Measurements from ENCODE around the gene C4orf50.

C4orf50 gene

GRCh38 chr4:5866841-5867813 lies 151.1 kb downstream of the C4orf50 start:
- ATAC-seq (ENCODE audit: insufficient read depth, low read depth) (no peak), DNase-seq (no peak)
- TF ChIP-seq CTCF (IDR thresholded peaks at IDR 0.05; ENCODE audit: borderline replicate concordance, extremely low read depth, low read length, poor library complexity, severe bottlenecking) (no peak), EZH2 (IDR thresholded peaks at IDR 0.05; ENCODE audit: borderline replicate concordance, low read depth, low read length, severe bottlenecking) (no peak)
- no peaks in the 10 kb centered on the region for H3K36me3 ChIP-seq (ENCODE audit: insufficient read depth, low read length)
- H3K4me3 ChIP-seq (ENCODE audit: low read depth in 1 of 2, low read length in 2 of 2) = no peak overlapping the region
- H3K4me2 ChIP-seq (ENCODE audit: insufficient read depth, low read length) = no peak overlapping the region
- H3K9me3 ChIP-seq (ENCODE audit: insufficient read depth, low read length, severe bottlenecking) = no peaks in the 10 kb centered on the region
- H2AFZ ChIP-seq (ENCODE audit: low read depth, low read length) = no peak overlapping the region
- H3K27me3 ChIP-seq (ENCODE audit: insufficient read depth, low read length, poor library complexity) = no peaks in the 10 kb centered on the region
- peaks cover 14% of the 10 kb centered on the region for H3K4me1 ChIP-seq (ENCODE audit: insufficient read depth, low read length)
- no peak overlapping the region for H3K27ac ChIP-seq (ENCODE audit: low read length)
- H4K20me1 ChIP-seq (ENCODE audit: insufficient read depth, low read length) = peaks cover 3% of the 10 kb centered on the region; the same call in 1 of the 2 replicates
- H3K9ac ChIP-seq (ENCODE audit: low read depth, low read length) = no peak overlapping the region
- H3K79me2 ChIP-seq (ENCODE audit: insufficient read depth, low read length) = no peaks in the 10 kb centered on the region

- H2AFZ ChIP-seq (ENCODE audit: low read depth, low read length) = no peak overlapping the region
- ATAC-seq (ENCODE audit: insufficient read depth, low read depth) (peak; percentile 62; the same call in 2 of the 3 replicates), DNase-seq (peak; percentile 27)
- H3K4me3 ChIP-seq (ENCODE audit: low read depth in 1 of 2, low read length in 2 of 2) = no peak overlapping the region
- no peaks in the 10 kb centered on the region for H3K36me3 ChIP-seq (ENCODE audit: insufficient read depth, low read length)
- peaks cover 3% of the 10 kb centered on the region; the same call in 1 of the 2 replicates for H4K20me1 ChIP-seq (ENCODE audit: insufficient read depth, low read length)
- TF ChIP-seq CTCF (IDR thresholded peaks at IDR 0.05; ENCODE audit: borderline replicate concordance, extremely low read depth, low read length, poor library complexity, severe bottlenecking) (no peak), EZH2 (IDR thresholded peaks at IDR 0.05; ENCODE audit: borderline replicate concordance, low read depth, low read length, severe bottlenecking) (no peak)
- H3K4me2 ChIP-seq (ENCODE audit: insufficient read depth, low read length) = 0 out of 2 replicates have a peak overlapping the region, but pooled peaks have one; percentile 16
- H3K27me3 ChIP-seq (ENCODE audit: insufficient read depth, low read length, poor library complexity) = no peaks in the 10 kb centered on the region
- H3K4me1 ChIP-seq (ENCODE audit: insufficient read depth, low read length) = peaks cover 14% of the 10 kb centered on the region
- H3K79me2 ChIP-seq (ENCODE audit: insufficient read depth, low read length) = no peaks in the 10 kb centered on the region
- H3K9me3 ChIP-seq (ENCODE audit: insufficient read depth, low read length, severe bottlenecking) = no peaks in the 10 kb centered on the region
- H3K27ac ChIP-seq (ENCODE audit: low read length) = no peak overlapping the region
- no peak overlapping the region for H3K9ac ChIP-seq (ENCODE audit: low read depth, low read length)
Observed at GRCh38 chr4:5865896-5866599, 152.2 kb downstream of the C4orf50 start.

GRCh38 chr4:5863461-5864113 lies 154.6 kb downstream of the C4orf50 start:
- Histone ChIP-seq H3K27ac (ENCODE audit: low read length) (no peak overlapping the region), H4K20me1 (ENCODE audit: insufficient read depth, low read length) (peaks cover 3% of the 10 kb centered on the region; the same call in 1 of the 2 replicates), H3K4me2 (ENCODE audit: insufficient read depth, low read length) (no peak overlapping the region), H3K9me3 (ENCODE audit: insufficient read depth, low read length, severe bottlenecking) (no peaks in the 10 kb centered on the region), H3K4me3 (ENCODE audit: low read depth in 1 of 2, low read length in 2 of 2) (no peak overlapping the region), H2AFZ (ENCODE audit: low read depth, low read length) (no peak overlapping the region), H3K27me3 (ENCODE audit: insufficient read depth, low read length, poor library complexity) (no peaks in the 10 kb centered on the region), H3K4me1 (ENCODE audit: insufficient read depth, low read length) (peaks cover 14% of the 10 kb centered on the region), H3K9ac (ENCODE audit: low read depth, low read length) (no peak overlapping the region), H3K36me3 (ENCODE audit: insufficient read depth, low read length) (no peaks in the 10 kb centered on the region), H3K79me2 (ENCODE audit: insufficient read depth, low read length) (no peaks in the 10 kb centered on the region)
- TF ChIP-seq EZH2 (IDR thresholded peaks at IDR 0.05; ENCODE audit: borderline replicate concordance, low read depth, low read length, severe bottlenecking) = no peak
- TF ChIP-seq CTCF (IDR thresholded peaks at IDR 0.05; ENCODE audit: borderline replicate concordance, extremely low read depth, low read length, poor library complexity, severe bottlenecking) = no peak
- DNase-seq (peak; percentile 7), ATAC-seq (ENCODE audit: insufficient read depth, low read depth) (no peak)

Data from DND-41 (cell line).